ENCODE results near the gene ABL2.
"Not testable (repeated sequence)": the region's sequence is repeated elsewhere in the genome, so short reads cannot be mapped to it uniquely, and the experiment has no call there.

ABL2 gene

DNA sequence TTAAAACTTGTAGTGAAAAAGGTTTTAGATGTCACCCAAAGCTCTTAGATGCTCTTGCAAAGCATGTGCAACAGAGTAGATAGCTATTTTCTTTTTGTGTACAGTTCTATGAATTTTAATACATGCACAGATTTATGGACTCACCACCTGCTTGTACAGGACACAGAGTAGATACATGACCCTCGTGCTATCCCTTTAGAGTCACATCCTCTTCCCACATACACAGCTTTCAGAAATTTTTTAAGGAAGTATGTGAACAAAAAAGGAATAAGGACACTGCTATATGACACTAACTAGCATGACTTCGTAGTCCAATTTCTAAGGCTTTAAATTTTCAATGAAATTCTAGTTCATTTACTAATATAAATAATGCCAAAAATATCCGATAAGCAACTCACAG lies 60.9 kb downstream of the ABL2 start:
- no peak for DNase-seq

GRCh38 chr1:179167955-179168354 lies 61.5 kb downstream of the ABL2 start:
- no peak for DNase-seq

GRCh38 chr1:179167418-179167777 lies 62.1 kb downstream of the ABL2 start:
- DNase-seq: no peak

- DNase-seq: no peak
Measured at GRCh38 chr1:179166663-179167417, 62.6 kb downstream of the ABL2 start.

DNA sequence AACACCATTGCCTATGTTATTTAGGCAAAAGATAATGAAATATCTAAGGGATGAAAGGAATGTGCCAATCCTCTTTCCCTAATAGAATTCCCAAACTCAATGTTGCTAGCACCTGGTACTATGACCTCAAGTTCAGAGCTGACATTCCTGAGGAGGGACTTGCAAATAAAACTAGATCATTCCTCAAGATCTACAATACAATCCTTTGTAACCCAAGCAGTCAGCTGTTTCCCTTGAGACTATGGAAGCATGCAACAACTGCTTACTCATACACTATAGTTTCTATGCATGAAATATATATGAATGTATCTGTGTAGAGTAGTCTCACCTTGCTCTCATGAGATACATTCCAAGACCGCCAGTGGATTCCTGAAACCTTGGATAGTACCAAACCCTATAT lies 65.0 kb downstream of the ABL2 start:
- DNase-seq: no peak

DNA sequence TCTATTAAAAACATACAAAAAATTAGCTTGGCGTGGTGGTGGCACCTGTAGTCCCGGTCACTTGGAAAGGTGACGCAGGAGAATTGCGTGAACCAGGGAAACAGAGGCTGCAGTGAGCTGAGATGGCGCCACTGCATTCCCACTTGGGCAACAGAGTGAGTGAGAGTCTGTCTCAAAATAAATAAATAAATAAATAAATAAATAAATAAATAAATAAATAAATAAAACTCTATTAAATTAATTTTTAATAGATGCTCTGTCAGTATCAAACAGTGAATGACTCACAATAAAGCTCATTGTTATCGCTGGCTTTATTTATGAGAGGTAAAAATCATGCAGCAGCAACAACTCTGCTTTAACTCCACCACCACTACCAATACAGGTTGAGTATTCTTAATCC lies 72.8 kb downstream of the ABL2 start:
- DNase-seq: no peak

DNA sequence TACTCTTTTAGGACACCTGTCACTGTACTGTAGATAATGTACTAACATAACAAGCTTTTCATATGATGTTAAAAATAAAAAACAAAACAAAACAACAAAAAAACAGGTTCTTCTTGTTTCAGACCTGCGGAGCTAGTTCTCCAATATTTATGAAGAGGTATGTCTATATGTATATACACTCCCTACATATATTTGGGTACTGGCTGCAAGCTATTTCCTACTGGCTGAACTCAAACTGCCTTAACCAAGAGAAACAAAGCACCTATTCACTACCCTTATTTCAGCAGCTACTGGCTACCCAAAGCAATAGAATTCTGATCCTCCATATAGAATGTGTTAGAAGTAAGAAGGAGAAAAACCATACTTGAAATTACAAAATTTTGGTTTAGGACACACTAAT lies 73.5 kb downstream of the ABL2 start:
- no peak for DNase-seq

GRCh38 chr1:179155615-179156014 lies 73.9 kb downstream of the ABL2 start:
- DNase-seq: no peak

GRCh38 chr1:179154437-179154836 lies 75.0 kb downstream of the ABL2 start:
- DNase-seq: no peak

- no peak for DNase-seq
Measured at GRCh38 chr1:179153217-179153616, 76.3 kb downstream of the ABL2 start.

DNA sequence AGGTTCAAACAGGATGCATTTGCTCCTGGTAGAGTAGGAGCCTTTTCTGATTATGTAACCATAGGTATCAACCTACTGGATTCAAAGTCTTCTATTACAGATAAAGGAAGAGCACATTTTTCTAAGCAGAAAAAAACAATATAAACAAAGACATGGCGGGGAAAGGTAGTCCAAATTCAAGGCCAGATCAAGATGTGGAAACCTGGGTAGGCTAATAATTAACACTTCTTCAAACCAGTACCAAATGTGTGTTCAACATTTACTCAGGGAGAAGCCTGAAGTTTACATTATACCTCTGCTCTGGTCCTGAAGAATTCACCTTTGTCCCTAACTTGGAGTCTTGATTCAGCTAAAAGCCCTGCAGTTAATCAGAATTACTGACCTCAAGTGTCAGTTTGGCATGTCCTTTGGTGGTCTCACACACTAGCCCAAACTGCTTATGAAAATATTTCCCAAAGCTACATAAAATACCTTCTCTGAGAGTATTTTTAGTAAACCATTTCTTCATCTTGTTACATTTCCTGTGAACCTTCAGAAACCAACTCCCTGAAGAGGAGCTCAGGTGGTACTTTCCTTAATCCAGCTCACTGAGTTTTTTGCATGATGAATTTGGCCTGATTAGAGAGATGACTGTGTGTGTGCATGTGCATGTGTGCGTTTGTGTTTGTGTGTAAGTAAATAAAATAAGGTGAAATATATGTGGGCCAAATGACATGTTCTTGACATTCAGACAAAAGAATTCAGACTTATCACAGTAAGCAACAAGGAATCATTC lies 77.4 kb downstream of the ABL2 start:
- no peak for DNase-seq

GRCh38 chr1:179146911-179147310 lies 82.6 kb downstream of the ABL2 start:
- DNase-seq: no peak

- no peak for DNase-seq
Measured at GRCh38 chr1:179146476-179146875, 83.0 kb downstream of the ABL2 start.

- DNase-seq: no peak
Measured at GRCh38 chr1:179145521-179145920, 84.0 kb downstream of the ABL2 start.

DNA sequence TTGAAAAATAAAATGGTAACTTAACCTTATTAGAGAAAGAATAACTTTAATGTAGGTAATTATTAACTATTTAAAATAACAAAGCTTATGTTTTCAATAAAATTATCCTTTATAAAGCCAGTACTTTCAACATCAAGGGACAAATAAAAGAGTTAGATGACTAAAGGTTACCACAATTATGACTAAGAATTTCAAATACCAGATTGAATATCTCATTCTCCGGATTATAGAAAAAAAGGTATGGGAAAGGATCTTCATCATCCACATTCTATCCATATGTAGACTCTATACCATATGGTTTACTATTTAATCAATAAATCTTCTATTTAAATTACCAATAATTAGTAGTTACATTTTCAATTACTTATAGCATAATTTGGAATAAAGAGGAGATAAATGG lies 84.9 kb downstream of the ABL2 start:
- DNase-seq: no peak

GRCh38 chr1:179143322-179143721 lies 86.2 kb downstream of the ABL2 start:
- no peak for DNase-seq

- no peak for DNase-seq
Measured at GRCh38 chr1:179142889-179143299, 86.6 kb downstream of the ABL2 start.

DNA sequence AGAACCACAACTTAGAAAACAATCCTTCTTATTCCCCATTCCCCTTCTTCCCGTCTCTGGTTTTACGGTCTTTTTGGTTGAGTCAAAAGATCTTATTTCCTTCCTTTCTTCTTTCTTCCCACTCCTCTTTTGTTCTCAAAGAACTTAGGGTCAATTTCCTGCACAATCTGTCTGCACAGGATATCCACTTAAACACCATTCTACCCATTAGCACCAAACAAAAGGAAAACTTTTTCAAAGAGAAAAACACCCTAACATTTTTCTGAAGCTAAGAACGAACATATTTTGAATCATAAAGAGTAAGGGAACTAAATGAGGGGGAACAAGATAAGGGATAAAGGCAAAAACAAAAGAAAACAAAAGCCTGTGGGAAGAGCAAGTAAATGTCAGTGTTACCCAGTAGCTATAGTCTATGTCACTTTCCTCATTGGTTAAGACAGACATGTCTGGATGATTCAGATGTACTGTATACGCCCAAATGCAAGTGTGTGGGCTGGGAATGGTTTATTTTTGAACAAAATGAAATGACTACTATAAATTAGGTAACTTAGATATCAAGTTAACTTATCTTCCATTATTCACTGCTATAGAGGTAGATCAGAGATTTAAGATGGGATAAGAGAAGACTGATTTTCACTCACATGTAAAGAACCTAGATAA lies 87.8 kb downstream of the ABL2 start:
- DNase-seq: no peak

DNA sequence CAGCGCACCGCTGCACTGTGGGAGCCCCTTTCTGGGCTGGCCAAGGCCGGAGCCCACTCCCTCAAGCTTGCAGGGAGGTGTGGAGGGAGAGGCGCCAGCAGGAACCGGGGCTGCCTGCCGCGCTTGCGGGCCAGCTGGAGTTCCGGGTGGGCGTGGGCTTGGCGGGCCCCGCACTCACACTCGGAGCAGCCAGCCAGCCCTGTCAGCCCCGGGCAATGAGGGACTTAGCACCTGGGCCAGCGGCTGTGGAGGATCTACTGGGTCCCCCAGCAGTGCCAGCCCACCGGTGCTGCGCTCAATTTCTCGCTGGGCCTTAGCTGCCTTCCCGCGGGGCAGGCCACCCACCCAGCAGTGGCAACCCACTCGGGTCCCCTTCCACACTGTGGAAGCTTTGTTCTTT lies 90.7 kb downstream of the ABL2 start:
- DNase-seq: not testable (repeated sequence)

DNA sequence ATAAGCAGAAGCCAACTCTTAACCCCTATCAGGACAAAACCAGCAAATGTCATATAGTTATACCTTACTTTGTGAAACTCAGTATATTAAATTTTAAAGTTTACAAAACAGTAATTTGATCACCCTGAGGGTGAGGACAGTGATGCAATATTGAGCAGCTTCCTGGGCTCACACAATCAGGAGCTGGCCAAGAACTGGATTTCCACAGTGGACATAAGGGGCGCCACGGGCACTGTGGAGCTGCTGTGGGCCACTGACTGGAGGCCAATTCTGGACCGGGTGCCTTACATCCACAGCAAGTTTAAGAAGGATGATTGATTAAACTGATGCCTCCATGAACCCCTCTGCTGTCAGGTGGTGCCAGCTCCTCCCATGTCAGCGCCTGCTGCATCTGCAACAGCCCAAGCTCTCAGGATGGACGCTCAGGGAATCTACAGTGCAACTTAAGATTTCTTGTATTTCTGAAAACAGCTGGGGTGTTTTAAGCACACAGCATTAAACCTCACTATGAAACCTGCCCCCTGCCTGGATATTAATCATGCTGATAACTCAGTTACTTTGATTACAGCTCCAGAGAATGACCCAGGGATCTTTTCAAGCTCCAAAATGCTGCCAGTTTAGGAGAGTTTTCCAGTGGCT lies 91.7 kb downstream of the ABL2 start:
- DNase-seq: no peak

DNA sequence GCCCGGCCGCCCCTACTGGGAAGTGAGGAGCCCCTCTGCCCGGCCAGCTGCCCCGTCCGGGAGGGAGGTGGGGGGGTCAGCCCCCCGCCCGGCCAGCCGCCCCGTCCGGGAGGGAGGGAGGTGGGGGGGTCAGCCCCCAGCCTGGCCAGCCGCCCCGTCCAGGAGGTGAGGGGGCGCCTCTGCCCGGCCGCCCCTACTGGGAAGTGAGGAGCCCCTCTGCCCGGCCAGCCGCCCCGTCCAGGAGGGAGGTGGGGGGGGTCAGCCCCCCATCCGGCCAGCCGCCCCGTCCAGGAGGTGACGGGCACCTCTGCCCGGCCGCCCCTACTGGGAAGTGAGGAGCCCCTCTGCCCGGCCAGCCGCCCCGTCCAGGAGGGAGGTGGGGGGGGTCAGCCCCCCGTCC lies 93.8 kb downstream of the ABL2 start:
- not testable (repeated sequence) for DNase-seq

GRCh38 chr1:179135168-179135567 lies 94.3 kb downstream of the ABL2 start:
- not testable (repeated sequence) for DNase-seq

- peak; percentile 28 for DNase-seq
Measured at GRCh38 chr1:179129702-179130473, 99.6 kb downstream of the ABL2 start.
